C4-2B (cell line): ENCODE results near the gene SLC39A6.

Experiments used
- ZFX ChIP-seq: fragments of 450-650 bp; IDR thresholded peaks from 2 replicates; pipeline ENCODE4 v1.6.1; 2017
- TF ChIP-seq, protein P1 (sequence below): fragments of 450-650 bp; conservative IDR thresholded peaks from 2 replicates; pipeline ENCODE4 v1.5.1; 2017; ENCODE audit warnings: mild to moderate bottlenecking

DNA sequence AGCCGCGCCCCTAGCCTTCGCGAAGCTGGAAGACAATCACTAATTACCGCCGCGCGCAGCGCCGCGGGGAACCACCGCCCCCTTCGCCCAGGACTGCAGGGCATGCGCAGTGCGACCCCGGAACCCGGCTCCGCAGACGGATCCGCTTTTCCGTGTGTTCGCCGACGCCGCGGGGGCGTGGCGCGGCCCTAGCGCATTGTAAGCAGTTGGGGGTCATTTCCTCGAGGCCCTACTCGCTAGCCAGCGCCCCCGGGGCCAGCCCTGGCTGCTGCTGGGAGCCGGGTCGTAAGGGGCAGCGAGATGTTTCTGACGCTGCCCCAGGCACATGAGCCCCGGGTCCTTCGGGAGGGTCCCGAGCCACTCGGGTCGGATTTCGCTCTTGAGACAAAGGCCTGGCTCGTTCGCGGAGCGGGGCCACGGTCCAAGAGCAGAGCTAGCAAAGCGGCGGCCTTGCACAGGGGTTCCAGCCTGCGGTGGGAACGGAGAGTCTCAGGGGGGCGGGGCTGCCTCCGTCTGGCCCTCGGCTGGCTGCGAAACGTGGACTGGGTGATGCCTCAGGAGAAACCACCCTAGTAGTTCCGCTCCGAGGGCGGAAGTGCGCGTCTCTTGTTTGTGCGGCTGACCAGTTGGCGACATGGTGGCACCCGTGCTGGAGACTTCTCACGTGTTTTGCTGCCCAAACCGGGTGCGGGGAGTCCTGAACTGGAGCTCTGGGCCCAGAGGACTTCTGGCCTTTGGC is at the start of gene SLC39A6, which contains the start of gene ELP2:
- TF ChIP-seq, protein P1, sequence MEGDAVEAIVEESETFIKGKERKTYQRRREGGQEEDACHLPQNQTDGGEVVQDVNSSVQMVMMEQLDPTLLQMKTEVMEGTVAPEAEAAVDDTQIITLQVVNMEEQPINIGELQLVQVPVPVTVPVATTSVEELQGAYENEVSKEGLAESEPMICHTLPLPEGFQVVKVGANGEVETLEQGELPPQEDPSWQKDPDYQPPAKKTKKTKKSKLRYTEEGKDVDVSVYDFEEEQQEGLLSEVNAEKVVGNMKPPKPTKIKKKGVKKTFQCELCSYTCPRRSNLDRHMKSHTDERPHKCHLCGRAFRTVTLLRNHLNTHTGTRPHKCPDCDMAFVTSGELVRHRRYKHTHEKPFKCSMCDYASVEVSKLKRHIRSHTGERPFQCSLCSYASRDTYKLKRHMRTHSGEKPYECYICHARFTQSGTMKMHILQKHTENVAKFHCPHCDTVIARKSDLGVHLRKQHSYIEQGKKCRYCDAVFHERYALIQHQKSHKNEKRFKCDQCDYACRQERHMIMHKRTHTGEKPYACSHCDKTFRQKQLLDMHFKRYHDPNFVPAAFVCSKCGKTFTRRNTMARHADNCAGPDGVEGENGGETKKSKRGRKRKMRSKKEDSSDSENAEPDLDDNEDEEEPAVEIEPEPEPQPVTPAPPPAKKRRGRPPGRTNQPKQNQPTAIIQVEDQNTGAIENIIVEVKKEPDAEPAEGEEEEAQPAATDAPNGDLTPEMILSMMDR = no peak
- TF ChIP-seq ZFX = peak; percentile 86
